Measurements from ENCODE around the gene NTM.

The NTM gene

GRCh38 chr11:132139181-132139580 lies 768.8 kb downstream of the NTM start:
- no peak for DNase-seq

- no peak for DNase-seq
These were observed 769.6 kb downstream of the NTM start for GRCh38 chr11:132140056-132140455.

GRCh38 chr11:132142121-132142520 lies 771.7 kb downstream of the NTM start:
- no peak for DNase-seq

- DNase-seq: no peak
These were observed 772.1 kb downstream of the NTM start for GRCh38 chr11:132142554-132142953.

GRCh38 chr11:132147464-132147863 lies 777.0 kb downstream of the NTM start:
- DNase-seq: no peak

- DNase-seq: no peak
These were observed 784.4 kb downstream of the NTM start for GRCh38 chr11:132154781-132155180.

- no peak for DNase-seq
These were observed 787.7 kb downstream of the NTM start for GRCh38 chr11:132158091-132158490.

GRCh38 chr11:132158696-132159095 lies 788.3 kb downstream of the NTM start:
- no peak for DNase-seq

GRCh38 chr11:132161403-132162078 lies 791.1 kb downstream of the NTM start:
- no peak for DNase-seq

GRCh38 chr11:132168344-132168981 lies 798.0 kb downstream of the NTM start:
- no peak for DNase-seq

GRCh38 chr11:132171031-132171430 lies 800.6 kb downstream of the NTM start:
- DNase-seq: no peak

GRCh38 chr11:132174362-132175255 lies 804.2 kb downstream of the NTM start:
- no peak for DNase-seq

GRCh38 chr11:132177106-132177505 lies 806.7 kb downstream of the NTM start:
- DNase-seq: no peak

GRCh38 chr11:132184079-132184478 lies 813.7 kb downstream of the NTM start:
- DNase-seq: no peak

GRCh38 chr11:132185726-132186592 lies 815.5 kb downstream of the NTM start:
- no peak for DNase-seq

GRCh38 chr11:132186699-132187098 lies 816.3 kb downstream of the NTM start:
- DNase-seq: no peak

GRCh38 chr11:132187386-132187785 lies 817.0 kb downstream of the NTM start:
- DNase-seq: no peak

- DNase-seq: no peak
These were observed 817.4 kb downstream of the NTM start for GRCh38 chr11:132187814-132188213.

GRCh38 chr11:132196928-132197327 lies 826.5 kb downstream of the NTM start:
- no peak for DNase-seq

- no peak for DNase-seq
These were observed 830.0 kb downstream of the NTM start for GRCh38 chr11:132200353-132200936.

GRCh38 chr11:132202621-132203020 lies 832.2 kb downstream of the NTM start:
- no peak for DNase-seq

GRCh38 chr11:132205006-132205405 lies 834.6 kb downstream of the NTM start:
- no peak for DNase-seq

Measured in stimulated activated CD4-positive, alpha-beta T cell treated with anti-CD3 and anti-CD28 coated beads, Interleukin-4, amount 100 ng/mL, for 24 hours (primary cell).